ENCODE results near the gene EXOG. TPM values are rescaled to one million over a fixed set of nuclear protein-coding genes. Genes with fewer than 3 reads are reported as not detected.

Gene EXOG
- total RNA-seq, 1 experiment from 2014 or later, result 8.3 TPM

GRCh38 chr3:38455639-38456430, 40.3 kb upstream of the EXOG start:
- Histone ChIP-seq H2AFZ (ENCODE audit: low read depth, low read length, poor library complexity, severe bottlenecking) (no peak overlapping the region), H3K9ac (ENCODE audit: low read length) (peak overlapping the region; percentile 90), H3K4me3 (replicated peaks in 1 of 2; ENCODE audit: low read depth in 1 of 2, low read length in 2 of 2) (peak overlapping the region; percentile 77 to 84), H4K20me1 (ENCODE audit: insufficient read depth) (no peaks in the 10 kb centered on the region), H3K4me2 (ENCODE audit: low read length) (peak overlapping the region; percentile 97), H3K9me3 (ENCODE audit: control insufficient read depth in 1 of 2, insufficient read depth in 1 of 2, low read depth in 1 of 2, low read length in 2 of 2) (no peaks in the 10 kb centered on the region), H3K36me3 (ENCODE audit: control insufficient read depth in 1 of 2, insufficient read depth in 2 of 2, low read length in 2 of 2) (no peaks in the 10 kb centered on the region), H3K9me2 (ENCODE audit: insufficient read depth) (no peaks in the 10 kb centered on the region), H3K79me2 (ENCODE audit: insufficient read depth, low read length) (peaks cover 59% of the 10 kb centered on the region), H3K27ac (ENCODE audit: low read depth, low read length) (peak overlapping the region; percentile 97; the same call in 1 of the 2 replicates), H3K4me1 (ENCODE audit: control insufficient read depth in 1 of 2, insufficient read depth in 2 of 2, low read length in 2 of 2) (peaks cover 37 to 64% of the 10 kb centered on the region in 2 experiments), H3K27me3 (ENCODE audit: insufficient read depth, low read length) (no peaks in the 10 kb centered on the region)
- DNase-seq (ENCODE audit: low read depth, low spot score), result no peak
- CTCF ChIA-PET, result interaction anchor here (0.9 to 1.3 kb wide), 2 partner anchors 10 to 24 kb away, joined by 3 to 4 read pairs; no protein-coding TSS in a partner anchor
- RAD21 ChIA-PET (ENCODE audit: low non-redundant PET in 1 of 2, low total read pairs in 2 of 2, uncharacterized antibody in 2 of 2, unreplicated experiment in 2 of 2), result no interaction called here
- BruUV-seq (replicated peaks), result no TSS peak
- POLR2A ChIA-PET, result interaction anchor here (1.2 kb wide), 1 partner anchor 109 kb away, joined by 3 read pairs; the partner anchor contains the start of gene XYLB
- TF ChIP-seq MAX (IDR thresholded peaks at IDR 0.05) (no peak), SIN3A (IDR thresholded peaks at IDR 0.05; ENCODE audit: low read depth) (no peak), FOSL1 (IDR thresholded peaks at IDR 0.05; ENCODE audit: low read depth) (no peak), POLR2A (IDR thresholded peaks at IDR 0.05; ENCODE audit: borderline replicate concordance, extremely low read depth, insufficient read depth, insufficient read length) (no peak), ELF1 (IDR thresholded peaks at IDR 0.05; ENCODE audit: borderline replicate concordance, low read depth) (no peak), POLR2AphosphoS5 (IDR thresholded peaks at IDR 0.05; ENCODE audit: low read depth, low read length) (no peak), EGR1 (IDR thresholded peaks at IDR 0.05; ENCODE audit: low read depth) (no peak), EZH2 (IDR thresholded peaks at IDR 0.05) (no peak), RAD21 (IDR thresholded peaks at IDR 0.05; ENCODE audit: low read depth) (no peak), CTCF (IDR thresholded peaks at IDR 0.05 in 2 of 3, conservative IDR thresholded peaks at IDR 0.05 in 1 of 3; ENCODE audit: borderline replicate concordance in 1 of 3, insufficient read depth in 1 of 3, low read depth in 2 of 3, low read length in 2 of 3) (no peak), ZBTB33 (IDR thresholded peaks at IDR 0.05; ENCODE audit: extremely low read depth, insufficient replicate concordance, low read length) (no peak), REST (IDR thresholded peaks at IDR 0.05; ENCODE audit: low read depth) (no peak)
- intact Hi-C loops (cut with micrococcal nuclease), result loop anchor here (10.0 kb wide), 2 partner anchors 101 to 321 kb away; partner anchors contain the start of genes ACAA1 and MYD88
- 0 out of 2 replicates have a peak, but pooled peaks have one; percentile 0 for ATAC-seq
